Ovary (tissue), 9 donors: ENCODE results near the gene CACUL1. TPM values are rescaled to one million over a fixed set of nuclear protein-coding genes. Genes with fewer than 3 reads are reported as not detected.

ENCODE experiments used
- DNase-seq, 5 donors: peaks; one replicate each; pipeline ENCODE4 v3.0.0-alpha.2; 2019 to 2020
- H3K27ac ChIP-seq, 2 donors: fragments of 200-600 bp; one replicate each; pipeline versions ENCODE4 v1.5.1 to v1.8.0; 2019 to 2022
- H3K27me3 ChIP-seq: fragments of 200-600 bp; one replicate; pipeline ENCODE4 v1.8.0; 2022
- H3K36me3 ChIP-seq: fragments of 200-600 bp; sonication (generic); one replicate; pipeline ENCODE4 v1.5.1; 2019
- H3K4me1 ChIP-seq: one replicate; pipeline ENCODE4 v1.8.1; 2013; ENCODE audit warnings: mild to moderate bottlenecking, moderate library complexity; ENCODE audit not compliant: insufficient read depth
- H3K4me3 ChIP-seq: fragments of 200-600 bp; sonication (generic); one replicate; pipeline ENCODE4 v1.5.1; 2017
- H3K9me3 ChIP-seq, 2 donors: fragments of 200-600 bp in 1 of 2; sonication (generic) in 1 of 2; one replicate each; pipeline versions ENCODE4 v1.5.1 to v1.8.1; 2013 to 2019; ENCODE audit warnings: mild to moderate bottlenecking in 1 of 2, moderate library complexity in 1 of 2
- EP300 ChIP-seq: sonication (generic); formaldehyde crosslinking; IDR thresholded peaks from one replicate; pipeline ENCODE4 v1.6.1; 2017; ENCODE audit warnings: antibody characterized with exemption
- POLR2A ChIP-seq: fragments of 450-650 bp; IDR thresholded peaks from one replicate; pipeline ENCODE4 v1.6.1; 2017; ENCODE audit warnings: antibody characterized with exemption, mild to moderate bottlenecking, moderate library complexity
- WGBS, 3 donors: extraction: QIAGEN DNeasy Blood & Tissue Kit in 1 of 3; methylation state at CpG; one replicate each; pipeline versions ENCODE4 v1.1.5 to v1.1.7; 2013 to 2017; 5-methylcytosine and 5-hydroxymethylcytosine counted together
- intact Hi-C, 4 donors: fragments of 100-400 bp; cut with DNase I; formaldehyde crosslinking; loops; one replicate each; pipeline versions ENCODE4 v1.11.0 to v1.15.1; 2022 to 2023
- polyA plus RNA-seq, 2 donors: library from polyadenylated mRNA; stranded (reverse); fragments of 200-250 nt in 1 of 2; fragments of 350-450 nt in 1 of 2; fragmentation: Illumina TruSeq in 1 of 2; extraction: RNeasy Lipid Tissue Mini Kit (QIAGEN cat#74804) in 1 of 2; gene quantifications; one replicate each; pipeline ENCODE4 v1.2.3, GENCODE V29; 2013 to 2014
- total RNA-seq, 7 donors: library from RNA; depleted of rRNA in 2 of 7; stranded (reverse); fragments of >200 nt in 2 of 7; fragmentation: NEBNext Ultra II Directional in 3 of 7; extraction: Animal tissue kit (Norgen Biotek cat#: 25700) in 3 of 7; gene quantifications; one replicate each; pipeline versions ENCODE4 v1.1.0 to v1.2.4, GENCODE V29; 2016 to 2023
- TF ChIP-seq, protein P1 (sequence below), 3 donors: fragments of 450-650 bp in 2 of 3; fragments of 200-600 bp in 1 of 3; IDR thresholded peaks; one replicate each; pipeline versions ENCODE4 v1.5.1 to v1.8.0; 2016 to 2022; ENCODE audit warnings: antibody characterized with exemption in 3 of 3, mild to moderate bottlenecking in 1 of 3
- donor health status: DM: no; HTN: no; CAD: no; lungs with moderate emphysema.
- donor health status: DM: no; HTN: no; CAD: no.
- donor health status: Bipolar disorder and iron deficiency.
- donor health status: DM: yes; HTN: yes; CAD: no.
- donor health status: DM: no; HTN: no; CAD: no.
- donor health status: DM: yes; HTN: yes; CAD: no.

The CACUL1 gene
- total and polyA plus RNA-seq, 9 donors: 7.0 to 29.7 (median 25.9) TPM

GRCh38 chr10:118754229-118754555 is 578 bp downstream of the CACUL1 start:
- TF ChIP-seq POLR2A (no peak), EP300 (no peak)
- TF ChIP-seq, protein P1, sequence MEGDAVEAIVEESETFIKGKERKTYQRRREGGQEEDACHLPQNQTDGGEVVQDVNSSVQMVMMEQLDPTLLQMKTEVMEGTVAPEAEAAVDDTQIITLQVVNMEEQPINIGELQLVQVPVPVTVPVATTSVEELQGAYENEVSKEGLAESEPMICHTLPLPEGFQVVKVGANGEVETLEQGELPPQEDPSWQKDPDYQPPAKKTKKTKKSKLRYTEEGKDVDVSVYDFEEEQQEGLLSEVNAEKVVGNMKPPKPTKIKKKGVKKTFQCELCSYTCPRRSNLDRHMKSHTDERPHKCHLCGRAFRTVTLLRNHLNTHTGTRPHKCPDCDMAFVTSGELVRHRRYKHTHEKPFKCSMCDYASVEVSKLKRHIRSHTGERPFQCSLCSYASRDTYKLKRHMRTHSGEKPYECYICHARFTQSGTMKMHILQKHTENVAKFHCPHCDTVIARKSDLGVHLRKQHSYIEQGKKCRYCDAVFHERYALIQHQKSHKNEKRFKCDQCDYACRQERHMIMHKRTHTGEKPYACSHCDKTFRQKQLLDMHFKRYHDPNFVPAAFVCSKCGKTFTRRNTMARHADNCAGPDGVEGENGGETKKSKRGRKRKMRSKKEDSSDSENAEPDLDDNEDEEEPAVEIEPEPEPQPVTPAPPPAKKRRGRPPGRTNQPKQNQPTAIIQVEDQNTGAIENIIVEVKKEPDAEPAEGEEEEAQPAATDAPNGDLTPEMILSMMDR (IDR thresholded peaks at IDR 0.05): no peak
- no peaks in the 10 kb centered on the region for H3K9me3 ChIP-seq
- 0 to 1% (median 0%) methylated on average over 21 to 22 of the region's 22 CpGs for WGBS, 3 donors
- intact Hi-C loops: loop anchor here in 1 of 4 donors (10.0 kb wide), 1 partner anchor 1141 kb away; the partner anchor contains the start of gene SEC23IP
- DNase-seq: peak in 1 of 5 donors; percentile 36
- peak overlapping the region; percentile 100 for H3K4me3 ChIP-seq
- H3K27me3 ChIP-seq: no peaks in the 10 kb centered on the region
- H3K27ac ChIP-seq: peak overlapping the region in 1 of 2 donors; percentile 78
- no peaks in the 10 kb centered on the region for H3K4me1 ChIP-seq
- H3K36me3 ChIP-seq: no peaks in the 10 kb centered on the region

DNA sequence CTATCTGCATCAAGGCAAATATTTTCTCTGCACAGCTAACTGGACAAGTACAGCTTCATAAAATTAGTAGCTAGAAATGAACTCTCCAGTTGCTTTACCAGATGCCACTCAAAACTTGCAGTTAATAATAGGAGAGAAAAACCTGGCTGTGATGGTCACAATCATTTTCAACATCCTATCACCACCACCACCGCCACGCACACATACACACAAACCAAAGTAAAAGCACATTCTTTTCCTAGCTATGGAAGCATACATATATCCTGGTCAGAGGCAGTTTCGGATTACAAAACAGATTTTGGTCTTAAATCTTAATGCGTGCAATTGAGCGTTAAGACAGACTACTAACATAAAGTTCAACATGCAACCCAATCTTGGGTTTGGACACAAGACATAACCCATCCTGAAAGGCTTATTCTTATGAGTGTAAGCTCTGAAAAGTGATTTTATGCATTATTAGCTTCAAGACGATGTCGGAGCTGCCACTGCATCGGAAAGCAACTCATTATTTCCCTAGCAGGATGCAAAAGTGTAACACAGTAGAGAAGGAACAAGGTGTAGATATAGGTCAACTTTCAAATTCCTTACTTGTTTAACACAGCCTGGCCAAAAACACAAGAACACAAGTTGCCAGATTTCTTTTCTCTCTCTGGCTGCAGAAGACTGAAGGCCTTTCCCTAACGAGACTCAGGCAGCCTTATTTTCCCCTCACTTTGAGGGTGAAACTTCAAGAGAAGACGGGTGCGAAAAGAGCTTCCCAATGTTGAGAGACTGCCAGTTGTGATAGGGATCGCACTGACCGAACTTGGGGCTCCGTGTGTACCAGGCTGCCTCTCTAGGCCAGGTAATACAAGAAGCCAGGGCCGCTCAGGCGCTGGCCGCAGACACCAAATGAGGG is 1.2 kb downstream of the CACUL1 start:
- DNase-seq: no peak
- peak overlapping the region; percentile 100 for H3K4me3 ChIP-seq
- 5 to 7% (median 7%) methylated on average over 17 of the region's 17 CpGs for WGBS, 3 donors
- H3K27ac ChIP-seq: peak overlapping the region in 1 of 2 donors; percentile 78
- no peaks in the 10 kb centered on the region for H3K4me1 ChIP-seq
- TF ChIP-seq, protein P1 (IDR thresholded peaks at IDR 0.05): no peak
- TF ChIP-seq EP300 (no peak), POLR2A (no peak)
- no peaks in the 10 kb centered on the region for H3K27me3 ChIP-seq
- H3K36me3 ChIP-seq: no peaks in the 10 kb centered on the region
- H3K9me3 ChIP-seq: no peaks in the 10 kb centered on the region
- intact Hi-C loops: loop anchor here in 1 of 4 donors (10.0 kb wide), 1 partner anchor 1141 kb away; the partner anchor contains the start of gene SEC23IP

DNA sequence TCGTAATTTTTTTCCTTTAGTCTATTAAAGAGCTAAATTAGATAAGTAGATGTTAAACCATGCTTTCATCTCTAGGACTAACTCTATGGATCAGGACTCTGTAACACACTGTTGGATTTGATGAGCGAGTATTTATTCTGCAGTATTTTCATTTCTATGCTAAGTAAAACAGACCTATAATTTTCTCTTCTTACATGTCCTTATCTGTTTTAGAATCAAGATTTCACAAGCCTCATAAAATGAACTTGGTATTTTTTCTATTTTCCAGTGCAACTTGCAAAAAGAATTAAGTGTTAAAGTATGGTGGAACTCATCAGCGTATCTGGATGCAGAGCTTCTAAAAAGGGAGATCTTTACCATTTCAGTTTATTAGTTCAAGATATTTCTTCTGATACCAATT is 2.4 kb downstream of the CACUL1 start:
- TF ChIP-seq, protein P1 (IDR thresholded peaks at IDR 0.05): no peak
- TF ChIP-seq EP300 (no peak), POLR2A (no peak)
- no peak for DNase-seq
- Histone ChIP-seq H3K4me3 (peak overlapping the region; percentile 100), H3K4me1 (no peaks in the 10 kb centered on the region), H3K27ac (no peak overlapping the region), H3K27me3 (no peaks in the 10 kb centered on the region), H3K9me3 (no peaks in the 10 kb centered on the region), H3K36me3 (no peaks in the 10 kb centered on the region)
- intact Hi-C loops: loop anchor here in 1 of 4 donors (10.0 kb wide), 1 partner anchor 1142 kb away; the partner anchor contains the start of gene SEC23IP
- WGBS, 3 donors: 87 to 92% (median 88%) methylated on average over 3 of the region's 3 CpGs

GRCh38 chr10:118751265-118751664 is 3.5 kb downstream of the CACUL1 start:
- TF ChIP-seq POLR2A: no peak
- TF ChIP-seq, protein P1 (IDR thresholded peaks at IDR 0.05): no peak
- TF ChIP-seq EP300: no peak
- H3K36me3 ChIP-seq: no peaks in the 10 kb centered on the region
- no peaks in the 10 kb centered on the region for H3K4me1 ChIP-seq
- no peaks in the 10 kb centered on the region for H3K27me3 ChIP-seq
- DNase-seq: no peak
- no peak overlapping the region for H3K4me3 ChIP-seq
- H3K27ac ChIP-seq: no peak overlapping the region
- WGBS, 3 donors: 96 to 98% (median 97%) methylated on average over 1 of the region's 1 CpG
- intact Hi-C loops: loop anchor here in 1 of 4 donors (10.0 kb wide), 1 partner anchor 1144 kb away; the partner anchor contains the start of gene SEC23IP
- H3K9me3 ChIP-seq: no peaks in the 10 kb centered on the region
